Muscle of arm (tissue), 12 donors: Measurements from ENCODE around the gene USP22. TPM values are rescaled to one million over a fixed set of nuclear protein-coding genes. Genes with fewer than 3 reads are reported as not detected.
"Not testable (repeated sequence)": the region's sequence is repeated elsewhere in the genome, so short reads cannot be mapped to it uniquely, and the experiment has no call there.

ENCODE experiments used
- DNase-seq: peaks from one replicate; pipeline ENCODE4 v3.0.0-alpha.2; 2013
- polyA plus RNA-seq, 12 donors: library from polyadenylated mRNA; unstranded; fragments of 120-200 nt; gene quantifications; one replicate each; pipeline ENCODE4 v1.2.1, GENCODE V29; 2013; ENCODE audit not compliant: insufficient read length in 12 of 12

The USP22 gene
- polyA plus RNA-seq, 12 donors: 152 to 223 (median 172) TPM

DNA sequence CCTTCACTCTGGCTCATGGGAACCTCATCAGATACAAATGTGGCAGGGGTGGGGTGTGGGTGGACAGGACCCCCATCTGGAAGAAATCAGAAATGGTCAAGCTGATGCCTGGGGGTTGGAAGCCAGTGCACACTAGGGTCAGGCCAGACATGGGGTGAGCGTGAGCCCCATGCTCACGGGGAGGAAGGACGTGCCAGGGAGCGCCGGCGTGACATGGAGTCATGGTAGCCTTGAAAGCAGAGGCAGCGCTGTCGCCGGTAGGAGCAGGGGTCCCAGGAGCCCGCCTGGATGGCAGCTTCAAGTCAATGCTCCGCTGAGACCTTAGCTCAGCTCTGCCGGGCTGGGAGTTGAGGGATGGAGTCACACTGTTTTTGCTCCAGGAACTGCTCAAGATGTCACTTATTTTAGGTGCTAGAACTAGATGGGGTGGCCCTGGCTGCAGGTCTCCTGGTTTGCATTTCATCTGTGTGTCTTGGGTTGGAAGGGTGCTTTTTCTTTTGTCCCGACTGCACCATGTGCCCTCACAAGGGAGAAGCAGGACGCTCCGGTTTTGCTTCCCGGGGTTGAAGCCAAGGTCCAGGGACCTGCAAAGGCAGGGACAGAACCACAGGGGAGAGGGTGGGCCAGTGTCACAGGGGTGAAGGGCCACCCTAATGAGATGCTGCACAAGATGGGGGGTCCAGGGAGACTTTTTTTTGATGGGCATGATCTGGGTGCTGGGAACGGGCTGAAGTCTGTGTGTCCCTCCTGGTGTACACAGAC, 51.4 kb downstream of the USP22 start:
- no peak for DNase-seq

DNA sequence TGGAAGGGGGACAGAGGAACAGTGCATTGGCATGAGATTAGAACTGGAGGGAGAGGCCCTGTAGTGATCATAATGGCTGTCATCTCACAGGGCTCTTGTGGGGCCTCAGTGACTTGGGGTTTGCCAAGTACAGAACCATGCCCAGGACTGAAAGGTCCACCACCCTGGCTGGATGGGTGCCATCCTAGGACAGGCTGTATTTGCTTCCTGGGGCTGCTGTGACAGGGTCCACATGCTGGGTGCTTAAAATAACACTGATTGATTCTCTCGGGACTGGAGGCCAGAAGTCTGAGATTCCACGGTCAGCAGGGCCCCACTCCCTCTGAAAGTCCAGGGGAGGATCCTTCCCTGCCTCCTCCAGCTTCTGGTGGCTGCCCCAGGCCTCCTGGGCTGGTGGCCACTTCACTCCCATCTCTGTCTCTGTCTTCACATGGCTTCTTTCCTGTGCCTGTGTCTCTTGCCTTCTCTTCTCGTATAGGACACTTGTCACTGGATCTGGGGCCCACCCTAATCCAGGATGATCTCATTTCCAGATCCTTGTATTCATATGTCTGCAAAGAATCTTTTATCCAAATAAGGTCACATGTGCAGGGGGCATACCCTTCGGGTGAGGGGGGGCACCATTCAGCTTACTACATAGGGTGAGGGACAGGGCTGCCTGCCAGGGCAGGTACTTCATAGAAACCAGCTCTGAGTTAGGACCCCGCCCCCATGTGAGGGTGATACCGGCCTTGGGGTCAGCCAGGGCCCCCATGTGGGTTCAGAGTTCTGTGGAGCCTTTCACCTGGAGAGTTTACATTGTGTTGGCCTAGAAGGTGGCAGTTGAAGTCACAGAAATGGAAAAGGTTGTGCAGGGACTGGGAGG, 52.6 kb downstream of the USP22 start:
- DNase-seq: no peak

DNA sequence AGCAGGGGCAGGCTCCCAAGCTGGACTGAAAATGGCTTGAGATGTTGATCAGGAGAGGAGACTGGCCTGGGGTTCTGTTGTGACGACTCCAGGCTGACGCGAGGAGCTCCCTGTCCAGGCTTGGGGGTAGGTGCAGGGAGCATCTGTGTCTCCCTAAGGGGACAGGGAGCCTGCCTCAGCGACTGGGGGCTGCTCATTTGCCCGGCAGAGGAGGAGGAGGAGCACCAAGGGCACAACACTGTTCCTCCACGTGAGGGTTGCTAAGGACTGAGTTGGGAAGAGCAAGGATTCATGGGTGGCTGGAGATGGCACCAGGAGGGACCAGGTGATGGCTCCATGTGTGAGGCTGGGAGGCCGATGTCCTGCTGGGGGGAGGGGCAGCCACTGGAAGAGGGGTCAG, 53.3 kb downstream of the USP22 start:
- DNase-seq: no peak

DNA sequence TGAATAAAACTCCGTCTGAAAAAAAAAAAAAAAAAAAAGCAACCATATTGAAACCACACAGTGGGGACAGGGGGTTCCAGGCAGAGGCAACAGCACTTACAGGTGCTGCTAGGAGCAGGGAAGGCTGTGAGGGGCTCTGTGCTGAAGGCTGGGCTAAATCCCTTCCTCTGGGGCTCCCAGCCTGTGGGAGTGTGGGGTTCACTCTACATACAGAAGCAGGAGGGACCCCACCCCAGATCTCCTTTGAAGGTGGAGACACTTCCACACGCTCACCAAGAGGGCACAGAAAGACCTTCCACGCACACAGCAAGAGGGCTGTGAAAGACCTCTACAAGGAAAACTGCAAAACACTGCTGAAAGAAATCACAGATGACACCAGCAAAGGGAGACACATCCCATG, 53.9 kb downstream of the USP22 start:
- no peak for DNase-seq

DNA sequence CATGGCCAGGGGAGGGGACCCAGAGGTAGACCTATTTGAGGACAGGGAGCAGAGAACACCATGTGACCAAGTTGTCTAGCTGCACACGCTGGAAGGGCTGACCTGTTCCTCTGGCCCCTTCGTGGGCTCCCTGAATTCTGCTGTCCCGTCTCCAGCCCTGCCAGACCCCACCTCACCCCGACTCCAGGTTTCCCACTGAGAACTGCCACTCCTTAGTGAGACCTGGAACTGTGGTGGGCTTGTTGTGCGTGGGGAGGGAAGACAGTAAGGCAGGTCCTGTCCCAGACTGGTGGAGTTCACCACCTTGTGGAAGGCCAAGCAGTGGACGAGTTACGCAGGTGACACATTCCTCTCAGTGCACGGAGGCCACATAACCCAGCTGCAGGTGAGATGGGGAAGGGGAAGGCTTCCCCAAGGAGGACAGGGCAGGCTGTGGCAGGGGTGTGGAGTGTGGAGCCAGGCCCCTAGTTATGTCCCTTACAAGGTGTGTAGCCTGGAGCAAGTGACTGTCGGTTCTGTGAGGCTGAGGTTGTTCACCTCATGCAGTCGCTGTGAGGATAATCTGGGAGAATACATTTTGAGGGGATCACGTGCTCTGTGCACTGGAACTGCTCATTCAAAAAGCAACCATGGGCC, 54.7 kb downstream of the USP22 start:
- no peak for DNase-seq

DNA sequence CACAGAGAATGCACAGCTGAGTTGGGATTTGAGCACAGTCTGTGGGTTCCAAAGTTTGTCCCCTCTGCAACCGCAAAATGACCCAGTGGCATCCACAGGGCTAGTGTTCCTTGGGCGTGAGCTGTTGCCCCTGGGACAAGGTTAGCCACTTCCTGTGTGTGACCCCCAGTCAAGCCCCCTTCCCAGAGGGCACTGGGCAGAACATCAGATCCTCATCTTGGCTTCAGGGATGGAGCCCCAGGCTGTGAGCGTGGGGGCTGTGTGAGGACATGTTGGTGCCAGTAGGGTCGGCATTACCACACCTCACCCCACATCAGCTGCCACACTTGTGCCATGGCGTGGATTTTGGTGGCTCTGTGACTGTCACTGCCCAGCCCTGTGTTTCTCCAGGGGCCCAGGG, 55.3 kb downstream of the USP22 start:
- no peak for DNase-seq

DNA sequence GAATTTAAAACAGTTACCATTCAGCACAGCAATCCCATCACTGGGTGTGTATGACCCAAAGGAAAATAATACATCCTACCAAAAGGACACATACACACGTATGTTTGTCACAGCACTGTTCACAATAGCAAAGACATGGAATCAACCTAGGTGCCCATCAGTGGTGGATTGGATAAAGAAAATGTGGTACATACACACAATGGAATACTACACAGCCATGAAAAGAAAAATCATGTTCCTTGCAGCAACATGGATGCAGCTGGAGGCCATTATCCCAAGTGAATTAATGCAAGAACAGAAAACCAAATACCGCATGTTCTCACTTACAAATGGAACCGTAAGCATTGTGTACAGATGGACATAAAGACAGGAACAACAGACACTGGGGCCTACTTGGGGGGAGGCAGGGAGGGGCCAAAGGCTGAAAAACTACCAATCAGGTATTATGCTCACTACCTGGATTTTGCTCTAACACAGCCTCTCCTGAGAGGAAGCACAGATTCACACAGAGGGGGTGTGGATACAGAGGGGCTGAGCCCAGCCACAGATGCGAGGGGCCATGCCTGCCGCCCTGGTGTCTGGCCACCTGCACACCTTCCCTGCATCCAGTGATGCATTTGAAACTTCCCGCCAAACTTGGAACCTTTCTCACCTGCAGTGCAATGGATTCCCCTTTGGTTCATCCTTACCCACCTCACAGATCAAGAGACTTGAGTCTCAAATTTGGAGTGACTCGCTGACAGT, 55.9 kb downstream of the USP22 start:
- no peak for DNase-seq

DNA sequence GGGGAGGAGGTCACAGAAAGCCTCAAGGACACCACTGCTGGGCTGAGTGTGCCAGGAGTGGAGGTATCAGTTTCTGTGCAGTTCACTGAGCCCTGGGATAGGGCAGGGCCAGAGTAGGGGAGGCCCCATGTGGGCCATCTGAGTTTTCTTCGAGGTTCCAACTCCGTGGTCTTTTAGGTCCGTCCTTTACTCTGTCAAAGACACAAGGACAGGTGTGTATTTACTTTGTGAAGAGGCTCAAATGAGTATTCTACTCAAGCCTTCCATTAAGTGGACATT, 59.5 kb downstream of the USP22 start:
- DNase-seq: no peak

DNA sequence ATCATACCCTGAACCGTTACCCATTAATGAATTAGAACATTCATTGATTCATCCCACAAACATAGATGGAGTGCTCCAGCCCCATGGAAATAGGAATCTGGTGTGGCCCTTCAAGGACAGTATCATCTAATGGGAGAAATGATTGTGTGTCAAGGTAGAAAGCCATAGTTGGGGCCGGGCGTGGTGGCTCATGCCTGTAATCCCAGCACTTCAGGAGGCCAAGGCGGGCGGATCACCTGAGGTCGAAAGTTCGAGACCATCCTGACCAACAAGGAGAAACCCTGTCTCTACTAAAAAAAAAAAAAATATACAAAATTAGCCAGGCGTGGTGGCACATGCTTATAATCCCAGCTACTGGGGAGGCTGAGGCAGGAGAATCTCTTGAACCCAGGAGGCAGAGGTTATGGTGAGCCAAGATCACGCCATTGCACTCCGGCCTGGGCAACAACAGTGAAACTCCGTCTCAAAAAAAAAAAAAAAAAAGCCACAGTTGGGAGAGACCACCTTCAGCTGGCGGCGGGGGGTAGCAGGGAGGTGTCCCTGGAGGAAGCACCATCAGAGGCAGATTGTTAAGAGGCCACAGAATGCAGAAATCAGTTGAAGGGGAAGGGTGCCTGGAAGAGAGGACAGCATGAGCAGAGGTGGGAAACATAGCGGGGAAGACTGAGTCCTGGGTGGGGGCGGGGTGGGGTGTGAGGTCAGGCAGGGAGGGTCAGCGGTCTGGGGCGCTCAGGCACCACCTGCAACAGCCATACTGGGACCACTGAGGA, 60.0 kb downstream of the USP22 start:
- no peak for DNase-seq

DNA sequence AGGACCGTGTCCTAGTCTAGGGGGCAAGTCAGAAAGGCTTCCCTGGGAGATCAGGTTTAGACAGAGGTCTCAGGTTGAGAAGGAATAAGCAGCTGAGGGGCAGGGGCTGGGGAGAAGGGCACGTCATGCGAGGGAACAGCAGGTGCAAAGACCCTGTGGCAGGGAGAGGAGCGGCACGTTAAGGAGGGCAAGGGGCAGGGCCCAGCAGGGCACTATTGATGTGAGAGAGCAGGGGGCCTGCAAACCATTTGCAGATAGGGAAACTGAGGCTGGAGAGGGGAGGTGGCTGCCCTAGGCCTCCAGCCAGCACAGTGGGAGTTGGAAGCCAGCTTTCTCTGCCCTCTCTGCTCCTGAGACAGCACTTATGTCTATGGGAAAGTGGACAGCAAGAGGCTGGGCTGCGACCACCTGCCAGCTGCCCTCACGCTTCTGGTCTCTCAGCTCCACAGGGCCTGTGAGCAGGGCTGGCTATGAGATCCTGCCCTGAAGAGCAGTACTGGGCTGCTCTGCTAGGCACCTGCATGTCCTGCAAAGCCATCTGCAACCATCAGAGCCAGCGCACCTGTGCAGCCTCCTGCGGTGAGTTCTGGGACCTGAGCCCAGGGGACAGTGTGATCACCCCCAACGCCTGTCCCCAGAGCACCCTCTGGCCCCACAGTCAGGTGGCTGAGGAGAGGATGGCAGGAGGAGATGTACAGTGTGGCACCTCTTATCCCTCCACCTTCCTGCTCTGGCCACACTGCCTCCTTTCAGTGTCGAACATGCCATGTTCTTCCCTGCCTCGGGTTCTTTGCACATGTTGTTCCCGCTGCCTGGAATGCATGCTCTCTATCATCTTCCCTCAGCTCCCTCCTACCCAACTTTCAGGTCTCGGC, 61.5 kb downstream of the USP22 start:
- DNase-seq: no peak

DNA sequence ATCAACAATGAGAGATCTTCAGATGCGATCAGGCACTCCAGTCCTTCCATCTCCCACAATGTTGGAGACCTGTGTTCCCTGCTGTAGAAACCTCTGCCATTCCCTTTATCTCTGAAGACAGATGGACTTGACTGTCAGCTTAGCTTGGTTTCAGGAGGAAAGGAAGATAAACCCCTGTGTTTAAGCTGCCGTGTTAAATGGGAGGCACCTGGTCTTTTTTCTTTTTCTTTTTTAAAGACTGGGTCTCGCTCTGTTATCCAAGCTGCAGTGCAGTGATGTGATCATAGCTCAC, 63.1 kb downstream of the USP22 start:
- no peak for DNase-seq

DNA sequence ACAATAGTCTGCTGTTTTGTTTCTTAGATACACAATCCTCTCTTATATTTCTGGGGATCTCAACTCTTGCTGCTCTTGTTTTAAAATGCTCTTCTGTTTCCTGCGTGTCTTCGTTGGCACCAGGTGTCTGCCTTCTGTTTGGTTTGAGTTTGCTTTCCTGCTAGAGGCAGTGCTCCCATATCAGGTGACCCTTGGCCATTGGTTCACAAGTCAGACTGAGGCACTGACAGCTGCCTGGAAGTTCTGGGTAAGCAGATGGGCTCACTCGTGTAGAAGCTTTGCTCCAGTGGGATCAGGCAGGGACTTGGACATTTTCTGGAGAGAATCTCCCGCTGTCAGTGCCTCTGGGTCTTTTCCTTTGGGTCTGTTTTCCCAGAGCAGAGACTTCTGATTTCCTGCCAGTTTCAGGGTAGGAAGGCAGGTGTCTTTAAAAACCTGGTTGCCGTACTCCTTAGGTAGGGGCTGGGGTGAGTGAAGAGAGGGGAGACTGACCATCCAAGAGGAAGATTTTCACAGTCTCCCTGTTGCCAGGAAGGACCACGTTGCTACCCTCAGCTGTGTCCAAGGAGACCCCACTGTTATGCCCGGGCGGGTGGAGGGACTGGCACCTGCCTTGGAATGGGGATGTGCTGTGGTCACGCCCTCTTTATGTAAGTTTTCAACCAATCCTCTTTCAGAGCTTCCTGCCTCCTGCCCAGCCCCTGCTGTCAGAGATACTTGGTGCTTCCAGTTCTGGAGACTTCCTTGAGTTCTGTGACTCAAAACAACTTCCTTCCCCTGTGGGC, 63.6 kb downstream of the USP22 start:
- not testable (repeated sequence) for DNase-seq

DNA sequence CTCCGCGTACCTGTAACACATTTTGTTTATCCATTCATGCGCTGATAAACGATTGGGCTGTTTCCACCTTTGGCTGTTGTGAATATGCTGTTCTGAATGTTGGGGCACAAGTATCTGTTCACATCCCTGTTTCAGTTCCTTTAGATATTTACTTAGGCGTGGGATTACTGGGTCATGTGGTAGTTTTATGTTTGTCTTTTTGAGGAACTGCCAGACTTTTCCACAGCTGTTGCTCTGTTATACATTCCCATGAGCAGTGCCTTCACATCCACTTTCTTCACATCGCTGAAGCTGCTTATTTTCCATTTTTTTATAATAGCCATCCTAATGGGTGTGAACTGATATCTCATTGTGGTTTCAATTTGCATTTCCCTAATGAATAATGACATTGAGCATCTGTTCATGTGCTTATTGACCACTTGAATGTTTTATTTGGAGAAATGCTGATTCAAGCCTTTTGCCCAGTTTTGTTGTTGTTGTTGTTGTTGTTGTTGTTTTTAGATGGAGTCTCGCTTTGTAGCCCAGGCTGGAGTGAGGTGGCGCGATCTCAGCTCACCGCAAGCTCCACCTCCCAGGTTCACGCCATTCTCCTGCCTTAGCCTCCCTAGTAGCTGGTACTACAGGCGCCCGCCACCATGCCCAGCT, 65.1 kb downstream of the USP22 start:
- not testable (repeated sequence) for DNase-seq

DNA sequence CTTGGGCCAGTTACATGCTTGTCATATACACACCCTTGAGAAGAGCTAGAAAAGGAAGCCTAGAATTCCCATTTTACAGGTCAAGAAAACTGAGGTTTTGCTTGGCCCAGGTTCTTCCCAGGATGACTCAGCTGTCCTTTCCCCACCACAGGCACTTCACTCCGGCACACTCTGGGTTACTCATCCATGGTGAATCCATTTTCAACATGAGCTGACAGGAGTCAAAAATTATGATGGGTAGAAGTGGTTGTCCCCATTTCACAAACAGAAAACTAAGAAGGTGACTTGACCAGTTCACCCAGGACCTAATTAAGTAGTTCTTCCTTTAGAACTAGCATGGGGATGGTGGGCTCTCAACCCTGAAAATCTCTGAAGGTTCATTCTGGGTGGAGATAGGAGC, 67.2 kb downstream of the USP22 start:
- DNase-seq: no peak

DNA sequence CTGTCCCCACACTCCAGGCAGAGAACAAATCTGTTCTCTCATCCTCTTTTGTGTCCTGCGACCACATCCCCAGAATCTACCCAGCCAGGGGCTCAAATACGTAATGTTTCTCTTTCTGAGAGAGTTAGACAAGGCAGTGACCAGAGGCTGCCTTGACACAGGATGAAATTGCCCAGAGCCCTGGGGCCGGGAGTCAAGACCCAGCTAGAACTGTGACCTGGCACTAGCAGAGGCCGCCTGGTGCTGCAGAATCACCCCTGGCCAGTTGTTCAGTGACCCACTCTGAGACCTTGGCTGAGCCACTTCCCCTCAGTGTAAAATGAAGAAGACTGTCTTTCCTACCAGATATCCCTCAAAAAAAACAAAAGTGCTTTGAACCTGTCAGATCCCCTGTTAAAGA, 72.5 kb downstream of the USP22 start:
- no peak for DNase-seq

DNA sequence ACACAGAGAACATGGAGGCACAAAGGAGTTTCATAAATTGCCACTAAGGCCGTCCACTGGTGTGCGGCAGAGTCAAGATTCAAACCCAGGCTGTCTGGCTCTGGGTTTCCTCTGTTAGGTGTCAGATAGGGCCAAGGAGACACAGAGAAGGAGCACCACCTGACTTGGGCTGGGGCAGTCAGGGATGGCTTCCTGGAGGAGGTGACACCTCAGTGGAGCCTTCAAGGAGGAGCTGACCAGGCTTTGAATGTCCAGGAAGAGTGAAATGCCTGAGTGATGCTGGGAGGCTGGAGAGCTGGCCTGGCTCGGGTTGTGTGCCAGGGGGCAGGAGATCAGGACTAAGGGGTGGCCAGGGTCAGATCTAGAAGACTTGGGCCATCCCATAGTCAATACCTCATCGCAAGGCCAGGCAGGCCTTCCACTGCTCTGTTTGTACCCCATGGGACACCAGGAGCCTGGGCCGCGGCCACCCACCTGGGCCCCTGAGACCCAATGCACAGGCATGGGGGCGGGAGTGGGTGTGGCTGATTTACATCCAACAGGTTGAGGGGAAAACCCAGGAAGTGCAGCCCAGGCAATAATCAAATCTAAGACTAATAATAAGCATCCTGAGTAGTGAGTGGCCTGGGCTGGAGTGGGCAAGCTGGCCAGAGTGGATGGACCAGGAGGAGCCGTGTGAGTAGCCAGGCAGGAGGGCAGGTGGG, 73.7 kb downstream of the USP22 start:
- DNase-seq: no peak

DNA sequence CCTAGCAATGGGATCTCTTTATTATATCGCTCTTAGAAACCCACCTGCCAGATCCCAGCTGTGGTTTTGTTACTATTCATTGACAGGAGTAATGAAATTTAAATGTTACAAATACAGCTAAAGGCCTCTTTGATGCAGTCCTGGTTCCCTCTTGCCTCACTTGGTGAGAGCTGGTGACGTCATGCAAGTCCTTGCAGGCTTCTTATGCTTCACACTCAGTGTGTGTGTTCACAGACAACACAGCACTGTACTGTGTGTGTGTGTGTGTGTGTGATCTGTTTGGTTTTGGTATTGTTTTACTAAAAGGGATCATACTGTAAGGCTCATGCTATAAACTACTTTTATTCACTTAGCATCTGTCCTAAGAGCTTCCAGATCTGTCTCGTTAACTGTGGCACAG, 75.0 kb downstream of the USP22 start:
- no peak for DNase-seq

DNA sequence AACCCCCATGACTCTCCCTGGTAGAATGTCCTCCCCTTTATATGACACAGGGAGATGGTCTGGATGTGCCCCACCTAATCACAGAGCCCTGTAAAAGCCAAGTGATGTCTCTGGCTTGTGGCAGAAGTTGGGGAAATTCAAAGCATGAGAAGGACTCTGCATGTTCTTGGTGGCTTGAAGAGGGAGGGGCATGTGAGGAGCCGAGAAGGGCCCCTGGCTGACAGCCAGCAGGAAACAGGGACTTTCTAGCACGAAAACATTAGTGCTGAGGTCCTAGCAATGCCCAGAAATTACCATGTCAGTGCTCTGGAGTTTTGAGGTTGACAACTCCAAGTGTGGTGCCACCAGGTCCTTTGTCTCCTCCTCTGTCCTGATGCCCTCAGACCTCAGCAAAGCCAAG, 75.9 kb downstream of the USP22 start:
- DNase-seq: no peak

DNA sequence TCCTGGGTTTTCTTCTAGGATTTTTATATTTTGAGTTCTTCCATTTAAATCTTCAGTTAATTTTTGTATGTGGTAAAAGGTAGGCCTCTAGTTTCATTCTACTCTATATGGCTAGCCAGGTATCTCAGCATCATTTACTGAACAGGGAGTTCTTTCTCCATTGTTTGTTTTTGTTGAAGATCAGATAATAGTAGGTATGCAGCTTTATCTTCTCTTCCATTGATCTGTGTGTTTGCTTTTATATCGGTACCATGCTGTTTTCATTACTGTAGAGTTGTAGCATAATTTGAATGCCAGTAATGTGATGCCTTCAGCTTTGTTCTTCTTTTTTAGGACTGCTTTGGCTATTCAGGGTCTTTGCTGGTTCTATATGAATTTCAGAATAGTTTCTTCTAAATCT, 77.3 kb downstream of the USP22 start:
- no peak for DNase-seq
